Activated gamma-delta T cell (primary cell): ENCODE results near the gene TRMT2A.
"Not testable (repeated sequence)": the region's sequence is repeated elsewhere in the genome, so short reads cannot be mapped to it uniquely, and the experiment has no call there.

ENCODE experiments used
- DNase-seq: peaks from one replicate; lab custom pipeline; 2025; lab: John Stamatoyannopoulos, UW

Gene TRMT2A

DNA sequence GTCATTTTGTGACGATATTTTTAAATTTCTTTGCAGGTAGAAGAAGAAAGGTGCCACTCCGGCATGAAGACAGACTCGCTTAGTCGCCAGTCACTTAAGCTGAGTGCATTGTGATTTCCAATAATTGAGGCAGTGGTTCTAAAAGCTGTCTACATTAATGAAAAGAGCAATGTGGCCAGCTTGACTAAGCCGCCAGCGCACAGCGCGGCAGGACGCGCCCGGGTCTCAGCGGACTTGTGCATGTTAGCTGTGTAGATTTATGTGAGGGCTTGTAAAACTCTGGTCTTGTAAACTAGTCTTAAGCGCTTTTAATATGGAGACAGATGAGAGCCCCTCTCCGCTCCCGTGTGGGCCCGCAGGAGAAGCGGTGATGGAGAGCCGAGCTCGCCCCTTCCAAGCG, 31.4 kb downstream of the TRMT2A start:
- DNase-seq = no peak

DNA sequence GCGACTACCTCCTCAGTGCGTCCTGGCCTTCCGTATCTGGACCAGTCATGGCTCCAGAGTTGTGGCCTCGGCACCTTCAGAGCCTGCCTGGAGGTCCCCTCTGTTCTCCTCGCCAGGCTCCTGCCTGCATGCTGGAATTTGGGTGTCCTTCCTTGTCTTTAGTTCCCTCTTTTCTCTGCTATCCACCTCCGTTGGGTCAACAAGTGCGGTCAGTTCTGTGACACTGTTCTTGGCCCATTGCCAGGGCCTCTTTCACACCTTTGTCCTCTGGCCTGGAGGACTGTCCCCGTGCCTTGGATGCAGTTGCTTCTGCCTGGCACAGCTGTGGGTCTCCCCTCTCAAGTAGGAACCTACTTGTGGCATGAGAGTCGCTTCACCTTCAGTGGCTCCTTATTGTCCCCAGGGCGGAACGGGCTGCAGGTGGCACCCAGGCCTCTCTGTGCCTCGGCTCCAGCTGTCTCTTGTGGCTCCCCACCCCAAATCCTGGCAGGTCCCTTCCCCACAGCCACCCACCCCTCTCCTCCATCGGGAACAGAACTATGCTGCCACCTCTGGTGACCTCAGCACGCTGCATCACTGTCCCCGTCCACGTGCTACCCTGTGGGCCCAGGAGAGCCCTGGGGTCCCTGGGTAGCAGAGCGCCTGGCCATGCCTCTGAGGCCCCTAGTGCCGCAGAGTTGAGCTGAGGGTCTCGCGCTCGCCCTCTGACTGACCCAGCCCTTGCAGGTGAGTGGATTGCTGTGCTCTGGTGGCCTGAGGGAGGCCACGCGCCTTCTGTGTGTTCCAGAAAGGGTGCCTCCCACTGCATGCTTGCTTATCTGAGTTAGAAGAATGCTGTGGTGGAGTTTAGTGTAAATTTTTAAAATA, 32.2 kb downstream of the TRMT2A start:
- no peak for DNase-seq

DNA sequence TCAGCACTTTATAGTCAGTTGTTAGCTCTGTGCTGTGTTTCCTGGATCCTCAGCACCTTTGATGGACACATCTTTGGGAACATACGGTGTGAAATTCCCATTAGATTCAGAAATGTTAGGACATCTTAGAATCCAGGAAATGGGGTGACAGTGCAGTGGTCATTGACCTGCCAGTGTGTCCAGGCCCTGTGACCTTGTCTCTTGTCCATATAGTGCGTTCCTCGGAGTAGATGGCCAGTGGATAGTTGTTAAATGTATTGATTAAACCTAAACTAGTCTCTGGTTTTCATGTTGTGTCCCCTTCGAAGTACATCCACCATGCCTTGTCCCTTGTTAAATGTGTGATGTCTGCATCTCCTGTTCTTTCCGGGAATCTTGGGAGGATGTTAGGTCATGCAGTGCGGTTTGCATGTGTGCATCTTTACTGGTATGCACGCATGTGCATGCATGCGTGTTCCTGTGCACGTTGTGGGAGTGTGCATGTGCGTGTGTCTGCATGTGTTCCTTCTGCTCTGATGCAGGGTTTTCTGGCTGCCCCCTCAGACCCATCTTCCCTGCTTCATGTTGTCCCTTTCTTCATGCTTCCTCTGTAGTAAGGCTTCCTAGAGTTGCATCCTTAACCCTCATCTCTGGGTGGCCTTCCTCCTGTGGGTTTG, 33.0 kb downstream of the TRMT2A start:
- no peak for DNase-seq

DNA sequence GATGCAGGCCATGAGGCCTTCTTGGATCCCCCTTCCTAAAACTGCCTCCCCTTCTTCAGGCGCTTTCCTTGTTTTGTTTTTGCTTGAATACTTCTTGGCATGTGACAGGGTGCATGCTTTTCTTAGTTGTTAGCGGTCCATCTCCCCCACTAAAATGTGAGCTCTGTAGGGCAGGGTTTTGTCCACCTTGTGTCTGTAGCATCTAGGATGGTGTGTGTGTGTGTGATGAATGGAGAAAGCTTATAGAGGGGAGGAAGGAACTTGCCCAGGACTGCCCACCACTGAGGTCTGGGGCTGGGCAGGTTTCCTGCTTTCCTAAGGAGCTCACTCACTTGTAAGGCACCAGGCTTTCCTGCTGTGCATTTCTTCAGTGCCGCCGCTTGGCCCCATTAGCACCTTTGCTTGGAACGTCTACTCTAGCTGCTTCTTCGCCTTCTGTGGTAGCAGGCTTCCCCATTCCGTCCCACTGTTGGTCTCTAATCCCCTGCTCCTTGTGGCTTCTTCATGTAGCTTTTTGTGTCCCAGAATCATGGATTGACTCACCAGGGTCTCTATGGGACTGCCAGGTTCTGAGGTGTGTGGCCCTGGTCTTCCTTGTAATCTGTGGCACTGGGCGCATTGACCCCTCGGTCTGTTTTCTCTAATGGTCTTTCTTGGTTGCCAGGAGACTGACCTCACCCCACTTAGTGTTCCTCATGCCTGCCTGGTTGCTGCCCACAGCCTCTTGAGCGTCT, 33.7 kb downstream of the TRMT2A start:
- DNase-seq = no peak

DNA sequence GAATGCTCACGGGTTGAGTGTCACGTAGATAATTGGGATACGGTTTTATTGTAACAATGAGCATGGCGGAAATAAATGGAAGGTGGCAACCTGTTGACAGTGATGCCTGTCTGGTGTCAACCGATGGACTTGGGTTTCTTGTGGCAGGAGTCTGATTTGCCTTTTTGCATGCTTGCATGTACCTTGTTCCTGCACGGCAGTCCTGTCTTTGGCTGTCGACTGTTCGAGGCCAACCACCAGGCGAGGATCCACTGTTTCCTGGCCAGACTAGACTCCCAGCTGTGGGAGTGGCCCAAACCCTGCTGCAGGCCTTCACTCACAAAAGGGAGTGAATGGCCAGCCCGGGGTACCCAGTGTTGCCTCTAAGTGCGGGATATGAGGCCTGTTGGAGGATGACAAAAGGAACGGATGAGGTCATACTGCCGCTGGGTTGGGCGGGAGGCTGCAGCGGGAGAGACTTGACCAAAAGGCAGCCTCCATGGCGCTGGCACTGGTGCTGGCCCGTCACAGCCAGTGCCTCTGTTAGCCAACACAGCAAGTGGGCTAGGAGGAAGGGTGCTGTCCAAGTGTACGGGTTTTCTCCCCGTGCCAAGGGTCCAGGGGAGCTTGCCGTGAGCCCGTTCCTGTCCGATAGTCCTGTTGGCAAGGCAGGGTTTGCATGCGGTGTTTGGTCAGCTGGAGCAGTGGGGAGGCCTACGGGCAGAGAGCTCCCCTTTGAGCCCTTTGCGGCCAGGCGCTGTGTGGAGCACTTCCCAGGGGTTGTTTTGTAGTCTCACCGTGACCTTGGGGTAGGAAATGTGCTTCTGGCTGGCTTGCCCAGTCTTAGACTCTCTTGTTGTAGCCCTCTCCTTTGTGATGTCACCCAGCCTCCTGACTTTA, 36.0 kb downstream of the TRMT2A start:
- DNase-seq = no peak

DNA sequence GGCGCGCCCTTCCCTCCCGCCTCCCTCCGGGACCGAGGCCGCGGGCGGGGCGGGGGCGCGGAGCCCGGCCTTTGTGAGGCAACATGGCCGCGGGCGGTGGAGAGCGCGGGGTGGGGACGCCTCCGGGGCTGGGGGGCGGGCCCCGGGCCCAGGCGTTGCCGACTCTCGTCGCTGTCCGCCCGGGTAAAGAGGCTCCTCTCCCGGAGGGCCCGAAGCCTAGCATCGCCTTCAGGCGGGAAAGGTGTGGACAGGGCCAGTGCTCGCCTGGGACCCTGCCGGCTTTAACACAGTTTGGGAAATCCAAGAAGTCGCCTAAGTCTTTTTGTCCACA, 36.6 kb downstream of the TRMT2A start:
- DNase-seq = peak; percentile 67

DNA sequence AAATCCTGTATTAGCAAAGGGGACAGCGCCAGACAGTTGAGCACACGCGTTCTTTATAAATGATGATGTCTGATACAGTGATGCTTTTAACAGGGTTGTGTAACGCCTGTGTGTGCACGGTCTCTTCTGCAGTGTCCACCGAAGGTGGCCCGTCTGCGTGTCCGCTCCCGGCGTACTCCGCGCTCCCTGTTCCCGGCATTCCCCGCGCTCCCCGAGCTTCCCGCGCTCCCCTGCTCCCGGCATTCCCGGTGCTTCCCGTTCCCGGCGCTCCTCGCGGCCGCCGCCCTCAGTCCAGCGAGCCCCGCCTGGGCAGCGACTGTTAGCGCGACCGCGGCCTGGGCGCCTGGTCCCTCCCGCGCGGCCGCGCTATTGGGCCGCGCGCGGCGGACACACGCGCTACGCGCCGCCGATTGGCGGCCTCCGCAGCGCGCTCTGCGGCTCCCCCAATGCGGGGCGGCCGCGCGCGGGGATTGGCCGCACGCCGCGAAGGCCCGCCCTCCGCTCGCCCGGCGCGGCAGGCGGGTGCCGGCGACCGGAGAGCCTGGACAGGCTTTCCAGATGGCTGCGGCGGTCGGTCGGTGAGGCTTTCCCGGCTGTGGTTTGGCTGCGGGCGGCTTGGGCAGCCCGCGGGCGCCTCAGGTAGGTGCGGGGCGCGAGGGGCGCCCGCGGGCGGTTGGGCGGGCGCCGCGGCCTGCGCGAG, 37.1 kb downstream of the TRMT2A start, which contains the start of gene DGCR8:
TSS of gene DGCR8 (plus strand) at position 497 of the 700 bp plus-strand sequence. CDS start 5,723 bp downstream, outside the sequence.
- DNase-seq = peak; percentile 67

DNA sequence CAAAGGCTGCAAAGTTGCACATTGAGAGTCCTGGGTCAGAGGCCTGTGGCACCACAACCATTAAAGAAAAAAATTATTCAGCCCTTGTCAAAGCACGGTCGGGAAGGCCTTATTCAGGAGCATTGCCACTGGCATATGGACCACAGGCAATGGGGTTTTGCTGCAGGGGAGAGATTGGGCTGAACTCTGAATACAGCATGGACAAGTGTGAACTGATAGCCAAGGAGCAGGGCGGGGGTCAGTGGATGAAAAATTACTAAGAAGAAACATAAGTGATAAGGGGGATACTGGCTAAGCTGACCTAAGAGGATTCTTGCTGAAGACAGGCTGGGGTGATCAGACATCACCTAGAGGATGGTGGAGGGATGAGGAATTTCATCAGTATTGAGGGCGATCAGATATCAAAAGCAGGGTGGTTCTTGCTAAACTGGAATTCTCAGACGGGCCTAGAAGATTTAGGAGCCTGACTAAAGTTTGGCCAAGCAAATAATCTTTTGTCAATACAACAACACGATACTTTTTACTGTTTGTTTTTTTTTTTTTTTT, 40.3 kb downstream of the TRMT2A start:
- DNase-seq = no peak

DNA sequence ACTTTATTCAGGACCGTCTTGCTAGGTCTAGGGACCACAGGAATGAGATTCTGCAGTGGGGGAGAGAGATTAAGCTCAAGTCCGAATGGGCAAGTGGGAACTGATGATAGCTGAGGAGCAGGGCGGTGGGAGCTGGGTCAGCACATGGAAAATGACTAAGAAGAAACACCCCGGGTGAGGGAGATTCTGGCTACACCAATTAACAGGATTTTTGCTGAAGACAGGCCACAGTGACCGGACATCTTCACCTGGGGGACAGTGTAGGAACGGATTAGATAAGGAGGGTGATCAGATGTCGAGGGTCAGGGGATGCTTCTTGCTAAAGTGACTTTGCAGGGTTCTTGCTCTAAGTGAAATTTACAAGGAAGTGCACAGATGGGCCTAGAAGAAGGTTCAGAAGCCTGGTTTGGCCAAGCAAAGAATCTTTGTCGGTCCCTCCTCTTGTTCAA, 45.5 kb downstream of the TRMT2A start:
- DNase-seq = no peak

DNA sequence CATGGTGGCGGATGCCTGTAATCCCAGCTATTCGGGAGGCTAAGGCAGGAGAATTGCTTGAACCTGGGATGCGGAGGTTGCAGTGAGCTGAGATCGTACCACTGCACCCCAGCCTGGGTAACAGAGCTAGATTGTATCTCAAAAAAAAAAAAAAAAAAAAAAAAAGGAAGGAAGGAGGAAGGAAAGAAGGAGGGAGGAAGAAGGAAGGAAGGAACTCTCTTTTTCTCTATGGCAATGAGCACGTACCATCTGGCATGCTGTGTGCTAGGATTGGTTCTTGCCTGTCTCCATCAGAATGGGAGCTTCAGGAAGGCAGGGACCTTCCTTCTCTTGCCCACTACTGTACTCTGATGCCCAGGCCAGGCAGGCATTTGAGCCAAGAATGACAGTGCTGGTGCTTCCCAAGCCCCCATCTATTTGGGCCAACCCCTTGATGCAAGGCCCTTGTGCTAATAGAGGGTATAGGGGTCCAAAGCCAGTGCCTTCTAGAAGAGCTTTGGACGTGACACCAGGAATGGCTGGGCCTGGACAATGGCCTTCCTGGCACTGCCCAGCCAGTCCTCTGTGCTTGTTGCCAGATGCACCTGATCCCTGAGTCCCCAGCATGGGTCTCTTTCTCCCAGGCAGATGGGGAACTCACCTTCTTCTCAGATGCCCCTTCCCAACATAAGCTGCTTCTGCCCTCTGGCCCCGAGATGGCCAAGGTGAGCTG, 47.5 kb downstream of the TRMT2A start:
- no peak for DNase-seq

DNA sequence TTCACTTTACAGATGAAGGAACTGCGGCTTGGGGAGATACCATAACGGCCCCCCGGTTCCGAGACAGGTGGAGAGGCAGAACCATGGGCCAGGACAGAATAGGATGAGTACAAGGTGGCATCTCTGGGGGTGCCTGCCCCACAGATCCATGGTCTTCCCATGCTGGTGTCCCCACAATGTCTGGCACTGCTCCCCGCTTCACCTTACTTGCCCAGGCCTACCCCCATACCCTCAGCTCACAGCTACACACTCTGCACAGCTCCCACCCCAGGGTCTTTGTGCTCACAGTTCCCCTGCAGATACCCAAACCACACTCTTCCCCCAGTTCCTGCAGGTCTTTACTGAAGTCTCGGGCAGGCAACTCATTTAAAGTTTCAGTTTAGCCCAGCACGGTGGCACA, 48.4 kb downstream of the TRMT2A start:
- DNase-seq = no peak

DNA sequence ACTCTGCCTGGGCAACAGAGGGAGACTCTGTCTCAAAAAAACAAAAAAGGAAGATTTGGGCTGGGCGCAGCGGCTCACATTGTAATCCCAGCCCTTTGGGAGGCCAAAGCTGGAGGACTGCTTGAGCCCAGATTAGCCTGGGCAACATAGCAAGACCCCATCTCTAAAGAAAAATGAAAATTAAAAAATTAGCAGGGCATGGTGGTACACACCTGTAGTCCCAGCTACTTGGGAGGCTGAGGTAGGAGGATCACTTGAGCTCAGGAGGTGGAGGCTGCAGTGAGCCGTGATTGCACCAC, 49.7 kb downstream of the TRMT2A start:
- not testable (repeated sequence) for DNase-seq

DNA sequence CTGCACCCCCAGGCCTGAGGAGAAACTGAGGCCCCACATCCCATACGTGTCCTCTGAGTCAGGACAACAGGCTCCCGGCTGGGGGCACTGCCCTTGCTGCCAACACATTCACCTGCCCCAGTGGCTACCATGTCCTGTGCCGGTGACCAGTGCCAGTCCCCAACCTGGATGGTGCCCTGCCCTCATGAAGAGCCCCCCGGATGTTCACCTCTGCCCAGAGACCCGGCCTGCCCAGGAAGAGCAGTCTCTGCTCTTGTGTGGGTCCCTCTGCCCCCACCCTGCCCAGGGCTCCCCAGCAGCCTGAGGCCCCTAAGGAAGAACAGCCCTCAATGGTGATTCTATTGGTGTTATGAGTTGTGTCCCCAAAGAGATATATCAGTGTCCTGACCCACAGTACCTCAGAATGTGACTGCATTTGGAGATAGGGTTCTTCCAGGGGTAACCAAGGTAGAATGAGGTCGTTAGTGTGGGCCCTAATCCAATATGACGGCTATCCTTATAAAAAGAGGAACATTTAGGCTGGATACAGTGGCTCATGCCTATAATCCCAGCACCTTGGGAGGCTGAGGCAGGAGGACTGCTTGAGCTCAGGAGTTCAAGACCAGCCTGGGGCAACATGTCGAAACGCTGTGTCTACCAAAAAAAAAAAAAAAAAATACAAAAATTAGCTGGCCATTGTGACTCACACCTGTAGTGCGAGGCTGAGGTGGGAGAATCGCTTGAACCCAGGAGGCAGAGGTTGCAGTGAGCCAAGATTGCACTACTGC, 50.2 kb downstream of the TRMT2A start:
- no peak for DNase-seq

DNA sequence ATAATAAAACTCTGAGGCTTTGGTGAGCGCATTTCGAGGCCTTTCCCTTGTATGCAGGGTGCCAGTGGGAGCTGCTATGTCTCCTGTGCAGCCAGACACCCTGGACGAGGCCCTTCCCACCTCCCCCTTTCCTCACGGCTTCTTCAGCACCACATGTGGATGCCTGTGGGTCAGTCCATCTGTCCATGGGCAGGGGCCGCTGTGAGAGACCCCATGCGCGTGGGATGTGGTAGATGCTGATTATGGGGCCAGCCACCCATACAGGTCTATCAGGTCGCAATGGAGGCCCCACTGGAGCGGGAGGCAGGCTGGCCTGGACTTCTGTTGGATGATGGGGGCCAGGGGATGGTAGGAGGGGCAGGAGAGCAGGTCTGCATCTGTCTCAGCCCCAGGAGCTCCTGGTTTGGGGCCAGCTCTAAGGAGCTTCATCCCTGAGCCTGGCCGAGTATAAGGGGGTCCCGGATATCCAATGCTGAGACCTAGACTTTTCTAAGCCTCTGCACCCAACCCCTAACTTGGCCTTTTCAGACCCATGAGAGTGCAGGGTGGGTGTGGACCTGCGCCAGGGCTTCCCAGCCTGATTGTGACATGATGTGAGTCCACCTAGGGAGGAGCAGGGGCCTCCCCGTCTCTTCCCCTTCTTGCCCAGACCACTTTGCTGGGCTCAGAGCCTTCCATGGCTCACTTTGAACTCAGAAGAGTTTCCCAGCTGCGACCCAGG, 51.0 kb downstream of the TRMT2A start:
- no peak for DNase-seq

DNA sequence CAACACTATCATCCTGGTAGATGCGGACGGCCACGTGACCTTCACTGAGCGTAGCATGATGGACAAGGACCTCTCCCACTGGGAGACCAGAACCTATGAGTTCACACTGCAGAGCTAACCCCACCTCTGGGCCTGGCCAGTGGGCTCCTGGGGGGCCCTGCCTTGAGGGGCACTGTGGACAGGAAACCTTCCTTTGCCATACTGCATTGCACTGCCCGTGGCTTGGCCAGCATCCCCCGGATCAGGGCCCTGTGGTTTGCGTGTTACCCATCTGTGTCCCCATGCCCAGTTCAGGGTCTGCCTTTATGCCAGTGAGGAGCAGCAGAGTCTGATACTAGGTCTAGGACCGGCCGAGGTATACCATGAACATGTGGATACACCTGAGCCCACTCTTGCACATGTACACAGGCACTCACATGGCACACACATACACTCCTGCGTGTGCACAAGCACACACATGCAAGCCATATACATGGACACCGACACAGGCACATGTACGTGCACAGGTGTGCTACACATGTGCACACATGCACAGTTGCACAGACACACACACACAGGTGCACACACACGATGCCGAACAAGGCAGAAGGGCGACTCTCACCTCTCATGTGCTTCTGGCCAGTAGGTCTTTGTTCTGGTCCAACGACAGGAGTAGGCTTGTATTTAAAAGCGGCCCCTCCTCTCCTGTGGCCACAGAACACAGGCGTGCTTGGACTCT, 52.3 kb downstream of the TRMT2A start:
- DNase-seq = no peak

DNA sequence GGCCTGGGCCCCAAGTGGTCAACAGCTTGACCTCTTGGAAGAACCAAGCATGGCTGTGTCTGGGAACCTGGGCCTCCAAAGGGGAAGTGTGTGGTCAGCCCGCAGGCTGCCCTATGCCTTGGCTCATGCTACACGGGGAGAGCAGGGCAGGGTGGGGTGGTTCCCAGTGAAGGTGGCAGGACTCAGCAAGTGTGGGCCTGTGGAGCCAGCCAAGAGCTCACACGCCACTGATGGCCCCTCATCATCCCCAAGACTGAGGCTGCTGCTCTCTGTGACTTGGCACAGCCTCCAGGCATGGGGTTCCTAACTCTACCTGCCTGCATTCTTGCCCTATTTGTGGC, 52.9 kb downstream of the TRMT2A start:
- DNase-seq = no peak

DNA sequence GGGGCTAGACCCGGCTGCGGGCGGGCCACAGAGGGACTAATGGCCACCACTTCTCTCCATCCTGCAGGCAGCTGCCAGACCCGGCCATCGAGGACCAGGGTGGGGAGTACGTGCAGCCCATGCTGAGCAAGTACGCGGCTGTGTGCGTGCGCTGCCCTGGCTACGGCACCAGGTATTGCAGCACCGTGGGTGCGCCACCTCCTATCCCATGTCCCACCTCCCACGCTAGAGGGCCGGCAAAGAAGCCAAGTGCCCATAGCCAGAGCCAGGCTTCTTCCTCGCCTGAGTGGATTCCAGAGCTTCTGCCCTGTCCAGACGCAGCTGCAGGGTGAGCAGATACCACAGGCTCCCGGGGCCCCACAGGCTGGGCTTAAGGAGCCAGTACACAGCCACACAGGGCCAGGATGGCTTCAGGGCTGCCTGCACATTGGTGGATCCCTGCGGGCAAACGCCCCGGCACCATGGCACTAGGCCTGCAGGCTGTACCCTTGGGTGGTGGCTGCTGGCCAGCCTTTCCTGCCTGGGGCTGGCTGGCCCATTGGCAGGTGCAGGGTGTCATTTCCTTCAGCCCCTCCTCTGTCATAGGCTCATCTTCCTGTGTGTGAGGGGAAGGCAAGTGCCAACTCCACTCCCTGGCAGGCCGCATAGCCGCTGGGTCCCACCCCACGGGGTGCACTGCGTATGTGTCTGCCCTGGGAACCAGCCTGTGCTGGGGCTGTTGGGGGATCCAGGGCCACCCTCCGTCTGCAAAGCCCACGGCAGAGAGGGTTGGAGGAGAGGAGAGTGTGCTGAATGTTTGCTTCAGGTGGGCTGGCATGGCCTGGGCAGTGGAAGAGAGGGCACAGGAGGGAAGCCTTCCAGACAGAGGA, 53.5 kb downstream of the TRMT2A start:
- DNase-seq = no peak

DNA sequence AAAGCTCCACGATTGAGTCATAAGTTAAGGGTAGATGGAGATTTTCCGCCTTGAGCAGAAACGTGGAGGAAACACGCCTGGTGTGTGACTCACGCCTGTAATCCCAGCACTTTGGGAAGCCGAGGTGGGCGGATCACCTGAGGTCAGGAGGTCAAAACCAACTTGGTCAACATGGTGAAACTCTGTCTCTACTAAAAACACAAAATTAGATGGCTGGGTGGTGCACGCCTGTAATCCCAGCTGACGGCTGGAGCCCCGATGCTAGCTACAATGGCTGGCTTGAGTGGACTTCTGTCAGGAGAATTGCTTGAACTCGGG, 54.3 kb downstream of the TRMT2A start:
- DNase-seq = no peak
